HepG2 (cell line): ENCODE results near the gene CUL7. TPM values are rescaled to one million over a fixed set of nuclear protein-coding genes. Genes with fewer than 3 reads are reported as not detected.

ENCODE experiments used
- BORCS8-MEF2B ChIP-seq: sonication (generic); formaldehyde crosslinking; IDR thresholded peaks from 2 replicates; pipeline ENCODE4 v1.8.0; 2022; ENCODE audit warnings: mild to moderate bottlenecking, missing genetic modification reagents
- DBP ChIP-seq: sonication (generic); formaldehyde crosslinking; IDR thresholded peaks from 2 replicates; pipeline ENCODE4 v1.4.0; 2020; ENCODE audit warnings: missing genetic modification reagents; ENCODE audit errors: not compliant biosample characterization
- EED ChIP-seq: sonication (generic); formaldehyde crosslinking; IDR thresholded peaks from 2 replicates; pipeline ENCODE4 v1.5.0; 2020; ENCODE audit warnings: mild to moderate bottlenecking, missing genetic modification reagents
- FIP1L1 ChIP-seq: fragments of 200-400 bp; formaldehyde crosslinking; IDR thresholded peaks from 2 replicates; pipeline ENCODE4 v1.6.1; 2018; ENCODE audit warnings: low read depth, mild to moderate bottlenecking, low read length, moderate library complexity, borderline replicate concordance; ENCODE audit not compliant: insufficient read depth
- HDAC6 ChIP-seq: fragments of 200-600 bp; sonication (generic); IDR thresholded peaks from 2 replicates; pipeline ENCODE4 v1.7.0; 2017; ENCODE audit warnings: mild to moderate bottlenecking, antibody characterized with exemption, low read length, low read depth
- HNRNPUL1 ChIP-seq: fragments of 200-400 bp; formaldehyde crosslinking; IDR thresholded peaks from 2 replicates; pipeline ENCODE4 v1.6.1; 2017; ENCODE audit warnings: low read depth, mild to moderate bottlenecking, low read length, moderate library complexity
- IRF2 ChIP-seq: IDR thresholded peaks from 2 replicates; pipeline ENCODE4 v1.6.1; 2018; ENCODE audit warnings: missing genetic modification reagents, missing compliant biosample characterization
- KDM2A ChIP-seq: sonication (generic); formaldehyde crosslinking; IDR thresholded peaks from 2 replicates; pipeline ENCODE4 v1.4.0; 2020; ENCODE audit warnings: low read depth, missing genetic modification reagents, borderline replicate concordance
- MEIS2 ChIP-seq: sonication (generic); formaldehyde crosslinking; IDR thresholded peaks from 2 replicates; pipeline ENCODE4 v1.9.0; 2021; ENCODE audit warnings: mild to moderate bottlenecking, missing genetic modification reagents
- MIER2 ChIP-seq: IDR thresholded peaks from 2 replicates; pipeline ENCODE4 v1.6.1; 2016; ENCODE audit warnings: missing biosample characterization, missing genetic modification reagents
- NCOA5 ChIP-seq: sonication (generic); formaldehyde crosslinking; IDR thresholded peaks from 2 replicates; pipeline ENCODE4 v1.4.0; 2020; ENCODE audit warnings: missing genetic modification reagents
- REL ChIP-seq: sonication (generic); formaldehyde crosslinking; conservative IDR thresholded peaks from 2 replicates; pipeline ENCODE4 v1.8.0; 2022; ENCODE audit warnings: mild to moderate bottlenecking, missing genetic modification reagents, moderate library complexity
- RXRB ChIP-seq: IDR thresholded peaks from 2 replicates; pipeline ENCODE4 v1.6.1; 2016; ENCODE audit warnings: borderline replicate concordance, missing genetic modification reagents, missing compliant biosample characterization
- SMAD1 ChIP-seq: sonication (generic); formaldehyde crosslinking; IDR thresholded peaks from 2 replicates; pipeline ENCODE4 v1.4.0; 2020; ENCODE audit warnings: missing genetic modification reagents, low read depth, mild to moderate bottlenecking, borderline replicate concordance
- SMAD9 ChIP-seq: sonication (generic); formaldehyde crosslinking; IDR thresholded peaks from 2 replicates; pipeline ENCODE4 v1.5.1; 2020; ENCODE audit warnings: mild to moderate bottlenecking, missing genetic modification reagents
- SPEN ChIP-seq: sonication (generic); formaldehyde crosslinking; IDR thresholded peaks from 2 replicates; pipeline ENCODE4 v1.5.1; 2020; ENCODE audit warnings: low read depth, mild to moderate bottlenecking, missing genetic modification reagents
- SRF ChIP-seq: IDR thresholded peaks from 2 replicates; pipeline ENCODE4 v1.6.1; 2011; ENCODE audit warnings: mild to moderate bottlenecking, low read depth, low read length, moderate library complexity
- TGIF2 ChIP-seq: IDR thresholded peaks from 2 replicates; pipeline ENCODE4 v1.6.1; 2016; ENCODE audit warnings: control low read depth, missing compliant biosample characterization
- ZHX1 ChIP-seq: sonication (generic); formaldehyde crosslinking; IDR thresholded peaks from 2 replicates; pipeline ENCODE4 v1.8.1; 2022; ENCODE audit warnings: low read depth, mild to moderate bottlenecking, missing genetic modification reagents
- ZNF3 ChIP-seq: IDR thresholded peaks from 2 replicates; pipeline ENCODE4 v1.7.0; 2017; ENCODE audit warnings: inconsistent platforms
- ZNF354B ChIP-seq: sonication (generic); formaldehyde crosslinking; IDR thresholded peaks from 2 replicates; pipeline ENCODE4 v1.8.0; 2022; ENCODE audit warnings: mild to moderate bottlenecking, missing genetic modification reagents
- ZNF431 ChIP-seq: sonication (generic); formaldehyde crosslinking; IDR thresholded peaks from 2 replicates; pipeline ENCODE4 v1.9.0; 2022; ENCODE audit warnings: missing genetic modification reagents, low read depth, mild to moderate bottlenecking, borderline replicate concordance
- ZNF44 ChIP-seq: sonication (generic); formaldehyde crosslinking; IDR thresholded peaks from 2 replicates; pipeline ENCODE4 v1.5.1; 2020; ENCODE audit warnings: mild to moderate bottlenecking, missing genetic modification reagents
- ZNF564 ChIP-seq: sonication (generic); formaldehyde crosslinking; IDR thresholded peaks from 2 replicates; pipeline ENCODE4 v1.8.1; 2023; ENCODE audit warnings: mild to moderate bottlenecking, missing genetic modification reagents
- ZNF704 ChIP-seq: sonication (generic); formaldehyde crosslinking; IDR thresholded peaks from 2 replicates; pipeline ENCODE4 v1.8.1; 2023; ENCODE audit warnings: mild to moderate bottlenecking, inconsistent platforms, moderate library complexity, missing genetic modification reagents, borderline replicate concordance
- ZNF773 ChIP-seq: sonication (generic); formaldehyde crosslinking; IDR thresholded peaks from 2 replicates; pipeline ENCODE4 v1.4.0; 2020; ENCODE audit warnings: missing genetic modification reagents, borderline replicate concordance
- ZSCAN29 ChIP-seq: sonication (generic); formaldehyde crosslinking; conservative IDR thresholded peaks from 2 replicates; pipeline ENCODE4 v1.4.0; 2020; ENCODE audit warnings: mild to moderate bottlenecking, missing genetic modification reagents
- ZSCAN31 ChIP-seq: sonication (generic); formaldehyde crosslinking; IDR thresholded peaks from 2 replicates; pipeline ENCODE4 v1.5.0; 2020; ENCODE audit warnings: low read depth, mild to moderate bottlenecking, missing genetic modification reagents
- polyA plus RNA-seq, 8 experiments: library from polyadenylated mRNA; depleted of rRNA in 3 of 8; stranded (reverse) in 7 of 8; unstranded in 1 of 8; fragments of >200 nt; fragmentation: Illumina TruSeq in 4 of 8; extraction: Trizol in 4 of 8; gene quantifications; 2 replicates each; pipeline versions ENCODE4 v1.2.1 to v1.2.3, GENCODE V29; 2011 to 2016; ENCODE audit warnings: low read depth in 4 of 8, missing spikeins in 1 of 8, mixed read lengths in 1 of 8; ENCODE audit not compliant: insufficient read depth in 1 of 8
- total RNA-seq, 5 experiments: library from RNA; depleted of rRNA; stranded (reverse); fragments of >200 nt; fragmentation: Illumina TruSeq; extraction: Trizol; gene quantifications; 2 replicates each; pipeline ENCODE4 v1.2.3, GENCODE V29; 2016; ENCODE audit warnings: low read depth in 1 of 5

CUL7 gene
- total and polyA plus RNA-seq, 2 of the 13 experiments (the other 11 are each of a cell fraction or from before 2014, with no cell fraction given): 32.0 to 60.7 TPM

- TF ChIP-seq ZNF3 (CRISPR knock-in tag) (no peak), ZNF773 (no peak), HDAC6 (no peak), KDM2A (CRISPR knock-in tag) (no peak), EED (CRISPR knock-in tag) (no peak), ZNF564 (CRISPR knock-in tag) (no peak), ZNF431 (CRISPR knock-in tag) (no peak), MIER2 (CRISPR knock-in tag) (no peak), FIP1L1 (0 out of 2 replicates have a peak, but pooled peaks have one; percentile 48), SPEN (CRISPR knock-in tag) (peak; percentile 89), TGIF2 (peak; percentile 88), BORCS8-MEF2B (no peak), REL (CRISPR knock-in tag) (no peak), HNRNPUL1 (no peak), NCOA5 (CRISPR knock-in tag) (no peak), ZSCAN29 (CRISPR knock-in tag) (no peak), SMAD1 (CRISPR knock-in tag) (peak; percentile 36; the same call in 1 of the 2 replicates), ZNF44 (CRISPR knock-in tag) (no peak), MEIS2 (CRISPR knock-in tag) (no peak), SMAD9 (CRISPR knock-in tag) (no peak), ZNF704 (CRISPR knock-in tag) (0 out of 2 replicates have a peak, but pooled peaks have one; percentile 60), ZHX1 (CRISPR knock-in tag) (no peak), DBP (no peak), ZNF354B (no peak), RXRB (CRISPR knock-in tag) (peak; percentile 55; the same call in 1 of the 2 replicates), SRF (peak; percentile 30; the same call in 1 of the 2 replicates), ZSCAN31 (peak; percentile 71), IRF2 (CRISPR knock-in tag) (peak; percentile 96)
Measured at GRCh38 chr6:43013843-43014433, 39.7 kb downstream of the CUL7 start, which contains the start of the genes KLHDC3 and MEA1 (continued).
